H1 (cell line): Measurements from ENCODE around the gene CBLB. TPM values are rescaled to one million over a fixed set of nuclear protein-coding genes. Genes with fewer than 3 reads are reported as not detected.

Experiments used
- GABPA ChIP-seq: IDR thresholded peaks from 2 replicates; pipeline ENCODE4 v1.6.1; 2011; ENCODE audit warnings: mild to moderate bottlenecking, low read length, moderate library complexity, borderline replicate concordance; ENCODE audit not compliant: insufficient read depth
- SIN3A ChIP-seq, 2 experiments: IDR thresholded peaks in 1 of 2; conservative IDR thresholded peaks in 1 of 2; 2 replicates each; pipeline ENCODE4 v1.6.1; 2011 to 2012; ENCODE audit warnings: low read length in 2 of 2, improper control_type of control experiment in 1 of 2, low read depth in 1 of 2, mild to moderate bottlenecking in 1 of 2
- polyA plus RNA-seq, 7 experiments: library from polyadenylated mRNA; depleted of rRNA in 3 of 7; stranded (reverse) in 5 of 7; unstranded in 2 of 7; fragments of >200 nt in 5 of 7; fragments of 200-250 nt in 2 of 7; gene quantifications; 1 replicate in 5 of 7; 2 replicates in 1 of 7; 4 replicates in 1 of 7; pipeline versions ENCODE4 v1.2.1 to v1.2.3, GENCODE V29; 2011 to 2013; ENCODE audit warnings: missing spikeins in 2 of 7, mixed read lengths in 2 of 7
- total RNA-seq: library from RNA; stranded (reverse); fragmentation: NEBNext Ultra II Directional; extraction: Animal tissue kit (Norgen Biotek cat#: 25700); gene quantifications from 2 replicates; pipeline ENCODE4 v1.2.1, GENCODE V29; 2021

CBLB gene
- total and polyA plus RNA-seq, 2 of the 8 experiments (the other 6 are each of a cell fraction or from before 2014, with no cell fraction given) = 14.5 to 26.0 TPM

GRCh38 chr3:105629718-105630117, 239.1 kb downstream of the CBLB start (continued):
- TF ChIP-seq GABPA (no peak), SIN3A (conservative IDR thresholded peaks at IDR 0.05 in 1 of 2, IDR thresholded peaks at IDR 0.05 in 1 of 2; ENCODE audit: low read depth in 1 of 2, low read length in 2 of 2) (no peak)
